OCI-M2 (cell line): ENCODE measurements around the gene FCN1.

Source experiments
- DNase-seq: peaks from one replicate; lab custom pipeline; 2025; ENCODE audit not compliant: unreplicated experiment; lab: John Stamatoyannopoulos, UW

The FCN1 gene

DNA sequence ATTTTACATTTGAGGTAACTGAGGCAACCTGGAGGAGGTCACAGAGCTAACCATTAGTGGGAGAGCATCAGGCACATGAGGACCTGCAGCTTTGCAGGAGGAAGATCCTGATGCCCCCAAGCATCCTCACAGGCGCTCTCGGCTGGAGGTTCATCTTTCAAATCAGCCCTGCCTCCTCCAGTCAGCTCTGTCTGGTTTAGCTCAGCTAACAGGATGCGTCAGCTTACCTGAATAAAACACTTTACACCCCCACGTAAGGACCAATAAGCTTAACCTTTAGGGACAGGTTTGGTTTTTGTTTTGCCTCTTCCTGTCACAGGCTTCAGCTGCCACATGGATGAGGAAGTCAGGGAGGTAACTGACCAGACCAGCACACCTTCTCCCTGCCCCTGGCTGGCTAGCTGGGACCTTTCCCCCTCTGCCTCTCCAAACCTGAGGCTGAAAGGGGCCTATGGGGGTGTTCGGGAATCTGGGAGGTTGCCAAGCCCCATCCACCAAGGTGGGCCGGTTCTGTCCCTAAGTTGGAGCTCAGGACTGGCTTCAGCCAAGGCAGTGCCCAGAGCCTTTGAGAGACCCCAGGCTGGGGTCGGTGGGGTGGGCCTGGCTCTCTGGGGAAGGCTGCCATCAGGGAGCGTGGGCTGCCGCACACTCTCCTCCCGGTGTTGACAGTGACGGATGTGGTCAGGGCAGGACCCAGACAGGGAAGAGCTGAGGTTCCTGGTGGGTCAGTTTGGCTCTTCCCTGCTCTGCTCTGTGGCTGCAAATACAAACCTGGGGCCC, 20.0 kb upstream of the FCN1 start:
- no peak for DNase-seq

DNA sequence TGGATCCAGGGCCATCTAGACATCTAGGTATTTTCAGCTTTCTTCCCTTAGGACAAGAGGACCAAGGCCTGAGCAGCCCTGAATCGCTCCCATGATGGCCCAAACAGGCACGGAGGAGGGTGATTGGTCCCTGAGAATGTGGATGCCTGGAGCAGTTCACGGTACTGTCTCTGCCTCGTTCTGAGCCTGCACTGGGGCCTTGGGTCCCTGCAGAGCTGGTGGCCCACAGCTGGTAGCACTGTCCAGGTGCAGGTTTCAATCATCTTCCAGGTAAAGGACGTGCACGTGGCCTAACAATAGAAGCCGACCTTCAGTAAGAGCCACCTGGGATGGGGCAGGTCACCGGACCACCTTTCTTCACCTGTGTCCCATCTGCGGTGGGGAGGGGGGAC, 19.4 kb upstream of the FCN1 start:
- no peak for DNase-seq

DNA sequence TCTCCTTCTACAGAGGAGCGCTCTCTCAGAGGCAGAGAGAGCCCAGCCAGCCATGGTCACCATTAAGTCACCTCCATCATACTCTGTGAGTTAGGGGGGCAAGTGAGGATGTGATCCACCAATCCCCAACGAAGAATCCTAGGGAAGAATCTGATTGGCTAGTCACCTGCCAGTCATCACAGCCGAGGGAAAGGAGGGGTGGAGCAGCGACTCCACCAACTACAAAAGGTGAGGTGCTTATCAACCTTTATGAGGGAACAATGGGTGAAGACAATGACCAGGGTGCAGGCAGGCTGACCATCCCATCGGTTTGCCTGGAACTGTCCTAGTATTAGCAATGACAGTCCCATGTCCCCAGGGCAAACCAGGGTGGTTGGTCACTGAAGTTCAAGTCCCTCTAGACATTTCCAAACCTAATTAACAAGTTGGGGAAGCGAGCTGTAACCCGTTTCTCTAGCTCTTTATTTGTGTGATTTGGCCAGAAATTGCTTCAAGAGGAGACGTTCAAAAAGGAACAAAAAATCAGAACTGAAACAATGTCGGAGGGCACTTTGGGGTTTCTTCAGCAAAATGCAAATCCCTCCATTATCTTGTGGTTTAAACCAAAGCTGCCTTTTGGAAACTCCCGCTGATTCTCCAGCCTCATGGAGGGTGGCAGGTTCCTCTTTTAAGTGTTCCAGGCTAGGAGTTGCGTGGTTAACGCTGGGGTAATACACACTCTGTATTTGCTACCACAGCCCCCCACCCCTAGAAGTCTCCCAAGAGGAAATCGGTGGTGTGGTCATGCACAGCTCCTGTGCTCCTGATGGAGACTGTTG, 18.8 kb upstream of the FCN1 start:
- DNase-seq, result no peak

DNA sequence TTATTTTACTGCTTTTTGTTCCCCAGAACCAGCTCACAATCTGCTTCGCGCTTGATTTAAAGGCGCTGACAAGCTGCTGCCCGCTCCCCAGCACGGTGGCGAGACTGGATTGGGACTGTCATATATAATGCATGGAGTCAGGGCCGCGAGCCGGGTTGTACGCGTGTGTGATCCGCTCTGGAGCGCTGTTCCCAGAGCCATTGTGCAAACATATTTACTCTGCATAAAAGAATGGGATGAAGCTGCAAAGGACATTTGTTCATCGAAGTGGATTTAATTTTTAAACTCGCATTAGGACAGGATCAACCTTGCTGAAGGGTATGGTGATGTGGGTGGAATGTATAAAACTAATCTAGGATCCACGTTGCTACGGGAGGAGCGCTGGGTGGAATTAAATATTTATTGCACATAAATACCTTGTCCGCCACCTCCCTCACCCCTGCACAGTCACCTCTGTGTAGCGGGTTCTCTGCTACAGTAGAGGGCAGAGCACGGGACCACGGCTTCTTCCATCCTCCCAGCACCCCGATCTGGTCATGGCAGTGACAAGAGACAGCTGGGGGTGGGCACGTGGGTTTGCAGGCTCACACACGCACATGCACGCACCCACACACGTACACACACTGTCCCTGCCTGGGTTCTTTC, 18.1 kb upstream of the FCN1 start:
- DNase-seq, result no peak

DNA sequence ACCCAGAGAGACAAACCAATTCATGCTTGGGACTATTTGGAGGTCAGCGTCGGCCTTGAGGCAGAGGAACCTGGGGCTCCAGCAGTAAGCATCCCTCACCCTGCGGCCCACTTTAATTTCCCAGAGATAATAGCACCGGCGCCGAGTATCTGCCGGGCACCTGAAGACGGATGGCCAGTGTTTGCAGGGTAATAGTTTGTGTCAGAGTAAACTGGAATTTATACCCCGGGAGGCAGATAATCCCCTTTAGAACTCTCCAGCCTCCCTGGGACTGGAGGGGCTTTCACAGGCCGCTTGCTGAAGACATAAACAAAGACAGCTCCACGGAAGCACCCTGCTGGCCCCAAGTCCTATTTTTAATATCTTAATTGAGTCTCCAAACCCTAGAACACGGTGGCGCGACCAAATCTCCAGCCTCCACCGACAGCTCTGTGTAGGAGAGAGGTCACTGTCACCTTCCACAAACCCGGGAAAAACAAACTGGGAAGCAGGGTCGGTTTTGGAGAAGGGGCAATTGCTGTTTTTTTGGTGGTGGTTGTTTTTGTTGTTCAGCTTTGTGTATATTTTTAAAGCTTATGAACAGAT, 17.4 kb upstream of the FCN1 start:
- no peak for DNase-seq

DNA sequence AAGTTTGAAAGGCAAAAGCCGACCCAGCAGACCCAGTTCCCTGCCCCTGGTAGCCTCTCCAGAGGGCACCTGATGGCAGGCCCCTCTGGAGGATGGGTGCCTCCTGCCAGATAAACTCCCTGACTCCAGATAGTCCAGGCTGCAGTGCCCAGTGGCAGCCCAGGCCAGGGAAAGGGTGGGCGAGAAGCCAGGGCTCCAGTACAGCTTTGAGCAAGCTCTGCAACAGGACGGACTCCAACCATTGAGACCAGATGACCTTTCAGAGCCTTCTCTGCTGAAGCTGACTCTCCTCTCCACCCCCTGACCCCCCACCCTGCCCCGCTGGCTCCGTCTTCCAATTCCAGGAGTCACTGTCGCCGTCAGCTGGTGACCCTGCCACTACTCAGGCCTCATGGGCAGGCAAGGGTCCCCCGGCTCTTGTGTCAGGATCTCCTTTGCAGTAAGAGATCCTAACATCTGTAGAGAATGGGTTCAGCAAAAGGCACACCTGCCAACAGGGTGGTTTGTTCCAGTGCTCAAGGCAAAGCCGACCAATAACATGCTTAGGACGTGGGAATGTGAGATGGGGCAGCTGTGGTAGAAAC, 15.5 kb upstream of the FCN1 start:
- no peak for DNase-seq

DNA sequence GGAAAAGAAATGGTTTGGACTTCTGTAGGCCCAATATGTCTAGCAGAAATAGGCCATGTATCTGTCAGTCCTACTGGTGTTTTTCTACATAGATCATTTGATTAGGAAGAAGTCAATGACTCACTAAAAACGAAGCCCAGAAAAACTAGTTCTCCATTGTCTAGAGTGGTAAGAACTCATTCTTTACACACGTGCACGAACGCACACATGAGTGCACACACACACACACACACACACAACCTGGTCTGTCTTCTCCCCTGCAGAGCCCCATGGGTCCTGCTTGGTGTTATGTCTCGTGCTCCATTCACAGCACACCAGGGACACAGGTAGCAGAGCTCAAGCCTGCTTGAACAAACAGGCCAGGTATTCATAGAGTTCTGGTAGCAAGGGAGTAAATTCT, 14.9 kb upstream of the FCN1 start:
- no peak for DNase-seq

DNA sequence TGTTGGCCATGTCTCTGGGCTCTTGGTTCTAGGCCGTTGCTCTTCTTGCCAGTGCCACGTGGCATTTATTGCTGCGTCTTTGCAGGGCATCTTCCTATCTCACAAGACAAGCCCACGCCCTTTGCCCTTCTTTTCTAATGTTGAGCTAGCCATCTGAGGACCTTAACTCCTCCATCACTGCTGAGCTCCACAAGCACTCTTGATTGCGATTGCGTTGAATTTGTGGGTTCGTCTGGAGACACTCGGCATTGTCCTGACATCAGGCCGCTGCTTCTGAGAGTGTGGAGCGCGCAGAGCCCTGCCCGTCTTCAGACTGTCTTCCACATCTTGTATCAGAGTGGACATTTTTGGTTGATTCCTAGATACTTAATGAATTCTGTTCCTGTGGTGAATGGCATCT, 14.5 kb upstream of the FCN1 start:
- DNase-seq, result no peak

DNA sequence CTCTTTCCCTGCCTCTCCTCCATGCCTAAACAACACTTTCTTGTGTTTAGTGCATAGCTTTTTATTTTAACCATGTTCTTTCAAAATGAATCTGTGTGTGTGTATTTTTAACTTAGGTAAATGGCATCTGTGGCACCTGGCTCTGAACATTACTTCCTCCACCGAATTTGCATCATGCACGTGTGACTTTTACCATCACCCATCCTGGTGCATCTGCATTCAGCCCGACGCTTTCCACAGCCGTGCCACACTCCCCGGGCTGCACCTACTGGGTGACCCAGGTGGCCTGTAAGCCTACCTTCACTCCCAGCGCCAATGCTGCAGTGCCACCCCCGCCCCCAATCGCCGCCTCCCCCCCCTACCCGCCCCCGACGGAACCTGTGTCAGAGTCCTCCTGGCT, 12.7 kb upstream of the FCN1 start:
- DNase-seq, result no peak

DNA sequence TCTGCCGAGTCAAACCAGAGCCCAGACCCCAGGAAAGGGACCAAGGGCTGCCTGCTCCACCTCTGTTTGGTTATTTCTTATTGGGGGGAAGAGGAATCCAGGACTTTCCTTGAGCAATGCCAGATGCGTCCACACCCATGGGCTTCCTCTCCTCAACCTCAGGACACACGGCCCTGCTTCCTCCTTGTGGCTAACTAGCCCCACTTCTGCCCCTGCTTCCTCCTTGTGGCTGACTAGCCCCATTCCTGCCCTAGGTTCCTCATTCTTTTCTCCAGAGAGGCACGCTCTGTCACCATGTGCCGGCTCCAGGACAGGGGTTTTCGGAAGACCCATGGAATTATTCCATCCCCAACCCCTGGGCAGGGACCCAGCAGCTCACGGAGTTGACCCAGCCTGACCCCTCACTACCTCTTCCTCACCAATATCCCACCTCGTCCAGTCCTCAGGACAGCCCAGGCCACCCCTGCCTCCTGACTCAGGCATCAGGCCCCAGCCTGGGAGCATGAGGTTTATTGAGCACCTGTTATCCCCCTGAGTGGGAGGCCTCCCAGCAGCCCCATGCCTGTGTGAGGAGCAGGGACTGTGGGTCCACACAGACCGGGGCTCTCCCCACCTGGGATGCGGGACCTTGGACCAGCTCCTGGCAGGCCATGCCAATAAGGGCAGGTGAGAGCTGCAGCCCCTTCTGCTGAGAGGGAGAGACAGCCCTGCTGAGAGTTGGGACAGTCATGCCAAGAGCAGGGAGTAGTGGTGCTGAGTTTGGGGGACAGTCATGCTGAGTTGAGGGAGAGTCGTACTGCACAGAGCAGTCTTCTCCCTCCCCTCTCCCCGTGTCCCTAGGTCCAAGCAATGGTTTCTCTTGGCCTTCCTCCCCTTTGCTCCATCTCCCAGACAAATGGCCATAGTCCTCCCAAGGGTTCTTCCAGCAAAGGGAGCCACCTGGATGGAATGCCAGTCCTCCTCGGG, 11.8 kb upstream of the FCN1 start:
- DNase-seq, result no peak

DNA sequence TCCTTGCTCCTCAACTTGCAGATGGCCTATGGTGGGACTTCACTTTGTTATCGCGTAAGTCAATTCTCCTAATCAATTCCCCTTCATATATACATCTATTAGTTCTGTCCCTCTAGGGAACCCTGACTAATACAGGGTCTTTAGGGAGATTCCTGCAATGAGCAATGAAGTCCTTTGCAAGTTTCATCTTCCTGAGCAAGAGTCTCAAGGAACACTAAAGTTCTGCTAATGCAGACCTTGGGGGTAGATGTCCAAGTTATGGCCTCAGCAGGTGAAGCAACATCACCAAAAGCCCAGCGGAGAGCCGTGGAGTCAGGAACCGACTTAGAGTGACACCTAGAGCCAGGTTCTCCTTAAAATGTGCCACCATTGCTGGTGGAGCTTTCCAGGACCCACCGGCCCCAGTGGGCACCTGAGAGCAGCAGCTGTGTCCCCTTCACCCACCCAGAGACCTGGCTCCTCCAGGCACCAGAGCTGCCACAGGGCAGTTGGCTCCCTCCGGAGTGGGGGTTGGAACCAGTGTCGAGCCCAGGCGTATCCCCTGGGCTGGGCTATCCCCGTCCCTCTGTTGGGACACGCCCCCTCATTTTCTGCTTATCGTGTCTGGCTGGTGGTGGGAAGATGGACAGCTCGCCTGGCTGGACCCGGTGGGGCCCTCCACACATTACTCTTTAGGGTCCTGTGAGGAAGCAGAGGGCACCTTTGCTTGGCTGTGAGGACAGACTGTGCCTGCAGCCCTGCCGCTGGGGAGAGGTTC, 10.9 kb upstream of the FCN1 start:
- DNase-seq, result no peak

DNA sequence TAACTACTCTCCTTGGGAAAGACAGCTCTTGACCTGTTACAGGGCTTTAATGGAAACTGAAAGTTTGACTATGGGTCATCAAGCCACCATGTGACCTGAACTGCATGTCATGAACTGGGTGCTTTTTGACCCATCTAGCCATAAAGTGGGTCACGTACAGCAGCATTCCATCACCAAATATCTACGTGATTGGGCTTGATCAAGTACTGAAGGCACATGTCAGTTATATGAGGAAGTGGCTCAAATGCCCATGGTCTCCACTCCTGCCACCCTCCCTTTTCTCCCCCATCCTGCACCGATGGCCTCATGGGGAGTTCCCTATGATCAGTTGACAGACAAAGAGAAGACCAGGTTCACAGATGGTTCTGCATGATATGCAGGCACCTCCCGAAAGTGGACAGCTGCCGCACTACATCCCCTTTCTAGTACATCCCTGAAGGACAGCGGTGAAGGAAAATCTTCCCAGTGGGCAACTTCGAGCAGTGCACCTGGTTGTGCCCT, 7.3 kb upstream of the FCN1 start:
- DNase-seq, result no peak

DNA sequence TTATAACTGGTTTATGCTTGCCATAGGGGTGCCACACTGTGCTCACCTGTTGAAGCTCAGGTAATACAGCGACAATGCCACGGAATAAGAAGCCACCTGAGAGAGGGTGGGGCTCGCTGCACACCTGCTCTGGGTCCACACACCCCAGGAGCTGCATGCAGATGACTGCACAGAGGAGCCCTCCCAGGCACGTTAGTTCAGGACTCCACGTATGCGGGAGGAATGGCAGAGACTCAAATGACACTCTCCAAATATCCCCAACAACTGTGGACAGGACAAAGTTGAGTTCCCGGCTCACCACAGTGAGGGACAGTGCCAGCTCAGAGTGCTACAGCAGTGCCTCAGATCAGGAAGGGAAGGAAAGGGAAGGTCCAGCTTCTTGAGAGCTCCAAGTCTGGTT, 5.8 kb upstream of the FCN1 start:
- DNase-seq, result no peak

DNA sequence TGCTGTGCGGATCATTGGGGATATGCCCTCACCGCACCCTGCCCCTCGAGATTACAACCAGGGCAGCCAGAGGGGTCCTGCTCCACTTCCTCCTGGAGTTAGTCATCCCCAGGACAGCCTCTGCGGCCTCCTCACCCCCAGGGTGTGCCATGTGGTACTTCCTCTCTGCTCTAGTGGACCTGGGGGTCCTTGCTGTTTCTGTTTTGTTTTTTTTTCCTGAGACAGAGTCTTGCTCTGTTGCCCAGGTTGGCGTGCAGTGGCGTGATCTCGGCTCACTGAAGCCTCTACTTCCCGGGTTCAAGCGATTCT, 5.2 kb upstream of the FCN1 start:
- DNase-seq, result no peak

DNA sequence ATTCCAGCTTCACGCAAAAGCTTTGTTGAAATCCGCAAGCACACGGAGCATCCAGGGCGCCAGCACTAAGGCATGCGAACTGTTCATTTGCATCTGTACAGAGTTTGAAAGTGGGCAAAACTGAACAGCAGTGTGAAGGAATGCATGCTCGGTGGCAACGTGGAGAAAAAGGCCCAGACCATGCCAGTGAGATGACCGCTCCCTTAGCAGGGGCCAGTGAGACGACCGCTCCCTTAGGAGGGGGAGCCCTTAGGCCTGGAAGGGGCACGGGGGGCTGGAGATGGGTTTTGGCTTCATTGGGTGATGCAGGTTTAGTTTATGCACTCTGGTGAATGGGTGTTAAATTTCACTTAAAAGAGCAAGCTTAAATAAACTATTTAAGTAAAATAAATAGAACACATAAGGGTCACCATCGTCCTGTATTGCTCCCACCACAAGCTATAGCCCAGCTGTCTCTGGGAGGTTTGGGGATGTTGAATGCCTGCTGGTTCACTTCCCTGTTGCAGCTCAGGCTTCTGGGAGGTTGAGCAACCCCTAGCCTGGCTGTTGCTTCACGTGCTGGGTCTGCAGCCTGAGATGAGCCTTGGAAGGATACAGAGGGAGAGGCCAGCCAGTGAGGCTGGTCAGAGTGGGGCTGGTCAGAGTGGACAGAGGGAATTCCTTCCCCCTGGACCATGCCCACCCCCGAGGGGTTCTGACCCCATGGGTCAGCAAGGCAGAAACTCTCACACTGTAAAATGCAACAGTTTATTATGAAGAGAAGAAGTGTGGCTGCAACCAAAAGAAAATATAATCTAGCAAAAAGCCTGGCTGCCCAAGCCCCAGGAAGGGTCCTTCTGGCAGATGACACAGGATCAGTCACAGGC, 4.6 kb upstream of the FCN1 start:
- no peak for DNase-seq

DNA sequence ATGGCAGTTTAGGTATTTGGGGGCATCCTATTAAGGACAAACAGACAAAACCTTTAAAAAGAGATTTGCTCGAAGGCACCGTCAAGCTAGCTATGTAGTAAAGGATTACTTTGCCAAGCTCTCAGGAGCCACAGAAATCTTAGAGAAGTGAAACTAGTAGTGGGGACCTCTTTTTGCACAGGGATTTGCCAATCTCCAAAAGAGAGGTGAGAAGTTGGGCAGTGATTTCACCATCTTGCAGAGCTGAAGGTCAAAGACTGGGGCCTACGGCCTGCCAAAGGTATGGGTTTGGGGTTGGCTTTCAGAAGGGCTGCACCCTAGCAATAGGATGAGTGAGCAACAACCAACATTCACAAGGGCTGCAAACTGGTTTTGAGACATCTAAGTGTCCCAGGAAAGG, 1.6 kb upstream of the FCN1 start:
- no peak for DNase-seq

DNA sequence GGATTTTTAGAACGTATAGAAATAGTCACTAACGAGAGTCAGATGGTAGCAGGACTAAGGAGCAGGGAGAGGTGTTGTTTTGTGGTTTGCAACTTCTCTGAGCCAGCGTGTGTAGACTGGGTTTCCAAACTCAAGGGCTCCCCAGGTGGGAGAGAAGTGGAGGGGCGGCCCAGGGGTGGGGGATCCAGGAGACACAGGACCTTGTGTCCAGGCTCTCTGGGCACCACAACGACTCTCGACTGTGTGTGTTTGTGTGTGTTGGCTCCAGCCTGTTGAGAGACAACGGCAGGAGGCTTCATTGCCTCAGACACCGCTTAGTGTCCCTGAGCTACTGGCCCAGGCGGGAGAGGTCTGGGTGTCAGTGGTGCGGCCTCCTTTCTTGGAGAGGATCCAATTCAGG, 934 bp upstream of the FCN1 start:
- DNase-seq, result no peak

DNA sequence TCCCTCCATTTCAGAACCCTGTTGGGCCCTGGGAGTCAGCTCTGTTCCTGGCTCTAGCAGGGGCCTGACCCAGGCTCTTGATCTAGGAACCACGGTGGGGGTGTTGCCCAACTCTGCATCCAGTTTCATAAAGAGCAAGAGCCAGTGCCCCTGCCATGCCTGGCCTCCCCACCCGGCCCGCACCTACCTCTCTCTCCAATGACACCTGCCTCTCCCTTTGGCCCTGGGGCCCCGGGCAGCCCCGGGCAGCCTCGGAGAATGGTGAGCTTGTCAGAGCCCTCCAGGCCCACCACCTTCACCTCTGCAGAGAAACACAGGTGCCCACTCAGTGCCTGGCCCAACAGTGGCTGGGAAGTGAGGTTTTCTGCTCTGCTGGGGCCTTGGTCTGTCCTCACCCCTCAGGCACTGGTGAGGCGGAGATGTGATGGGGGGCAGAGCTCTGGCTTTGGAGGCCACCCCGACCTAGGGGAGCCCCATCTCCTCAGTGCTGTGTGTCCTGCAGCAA, 1.5 kb downstream of the FCN1 start:
- DNase-seq, result no peak
